ENCODE data around the gene GALNT2.

GALNT2 gene

DNA sequence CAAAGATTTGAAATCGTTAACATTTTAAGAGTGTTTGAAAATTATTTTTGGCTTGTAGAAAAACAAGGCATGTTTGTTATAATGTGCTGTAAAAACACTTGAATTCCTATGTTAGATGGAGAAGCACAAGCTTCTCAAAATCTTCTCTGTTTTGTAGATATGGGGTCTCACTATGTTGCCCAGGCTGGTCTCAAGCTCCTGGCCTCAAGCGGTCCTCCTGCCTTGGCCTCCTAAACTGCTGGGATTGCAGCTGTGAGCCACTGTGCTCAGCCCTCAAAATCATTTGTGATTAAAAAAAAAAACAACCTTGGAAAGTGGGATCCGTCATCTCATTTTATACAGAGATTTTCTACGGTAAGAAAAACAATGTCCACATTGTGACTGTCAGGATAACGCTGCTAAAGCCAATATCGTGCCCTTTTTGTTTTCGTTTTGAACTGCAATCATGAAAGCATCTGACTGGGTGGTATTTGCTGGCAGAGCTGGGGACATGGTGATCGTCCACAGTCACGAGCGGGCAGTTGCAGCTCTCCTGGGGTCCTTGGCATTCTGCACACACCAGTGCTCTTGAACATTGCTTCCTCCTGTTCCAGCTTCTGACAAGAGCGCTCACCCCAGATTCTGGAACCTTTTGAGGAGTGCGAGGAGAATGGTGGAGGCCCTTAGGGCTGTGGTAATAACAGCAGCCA lies 246.6 kb downstream of the GALNT2 start:
- DNase-seq = no peak

DNA sequence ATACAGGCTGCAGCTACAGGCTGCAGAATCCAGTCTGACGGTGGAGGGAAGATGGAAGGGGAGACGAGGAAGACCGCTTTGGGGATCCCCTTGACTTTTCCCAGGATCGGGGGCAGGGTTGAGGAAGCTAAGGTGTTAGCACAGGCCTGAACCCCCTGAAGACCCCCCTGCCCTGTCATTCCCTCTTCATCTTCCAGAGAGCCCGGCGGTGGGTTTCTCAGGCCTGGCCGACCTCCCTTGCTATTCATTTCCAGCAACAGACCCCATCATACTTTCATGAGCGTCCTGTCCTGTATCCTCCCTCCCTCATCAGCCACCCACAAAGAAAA lies 247.1 kb downstream of the GALNT2 start:
- no peak for DNase-seq

- no peak for DNase-seq
Observed at GRCh38 chr1:230315099-230315498, 248.1 kb downstream of the GALNT2 start.

DNA sequence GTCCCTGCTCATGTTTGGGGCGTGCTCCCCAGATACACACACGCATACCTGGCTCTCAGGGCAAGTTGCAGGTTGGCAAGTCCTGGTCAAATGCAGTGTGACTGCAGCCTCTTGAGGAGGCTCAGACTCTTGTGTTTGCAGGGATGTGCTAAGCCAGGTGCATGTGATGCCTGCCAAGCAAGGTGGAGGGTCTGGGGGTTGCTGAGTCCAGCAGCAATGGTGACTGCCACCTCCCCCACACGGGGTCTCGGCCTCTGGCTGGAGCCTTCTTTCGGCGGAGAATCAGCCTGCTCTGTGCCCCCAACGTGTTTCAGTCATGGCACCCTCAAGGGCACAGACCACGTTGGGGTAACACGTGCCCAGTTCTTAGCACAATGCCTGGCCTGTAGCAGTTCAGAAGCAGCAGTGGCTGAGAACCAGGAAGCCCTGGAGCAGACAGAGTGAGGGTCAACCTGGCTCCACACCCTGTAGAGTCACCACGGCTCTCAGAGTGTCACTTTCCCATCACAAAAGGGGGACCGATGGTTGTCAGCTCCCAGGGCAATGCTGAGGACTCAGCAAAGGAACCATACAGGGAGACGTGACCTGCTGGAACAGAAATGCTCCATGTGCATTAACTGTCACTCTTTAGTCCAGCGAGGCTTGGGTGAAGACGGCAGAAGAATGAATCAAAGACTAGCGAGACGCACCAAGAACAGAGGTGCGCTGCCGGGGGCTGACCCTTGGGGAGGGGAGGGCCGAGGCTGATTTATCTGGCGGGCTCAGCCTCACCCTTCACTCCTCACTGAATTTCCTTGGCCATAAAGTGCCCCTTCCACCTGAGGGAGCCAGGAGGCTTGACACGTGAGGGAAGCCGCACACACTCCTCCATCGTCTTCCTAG lies 250.1 kb downstream of the GALNT2 start:
- DNase-seq = no peak

- no peak for DNase-seq
Observed at GRCh38 chr1:230317823-230318819, 251.1 kb downstream of the GALNT2 start.

GRCh38 chr1:230319014-230319747 lies 252.1 kb downstream of the GALNT2 start:
- DNase-seq = no peak

GRCh38 chr1:230320804-230321203 lies 253.8 kb downstream of the GALNT2 start:
- DNase-seq = no peak

DNA sequence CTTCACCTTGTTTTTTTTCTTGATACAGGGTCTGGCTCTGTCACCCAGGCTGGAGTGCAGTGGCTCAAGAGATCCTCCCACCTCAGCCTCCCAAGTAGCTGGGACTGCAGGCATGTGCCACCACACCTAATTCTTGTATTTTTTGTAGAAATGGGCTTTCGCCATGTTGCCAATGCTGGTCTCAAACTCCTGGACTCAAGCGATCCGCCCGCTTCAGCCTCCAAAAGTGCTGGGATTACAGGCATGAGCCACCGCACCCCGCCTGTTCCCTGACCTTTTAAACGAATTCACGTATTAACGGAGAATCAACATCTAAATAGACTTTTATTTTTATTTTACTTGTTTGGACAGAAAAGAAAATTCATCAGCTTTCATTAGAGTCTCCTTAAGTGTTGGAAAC lies 254.3 kb downstream of the GALNT2 start:
- DNase-seq = no peak

DNA sequence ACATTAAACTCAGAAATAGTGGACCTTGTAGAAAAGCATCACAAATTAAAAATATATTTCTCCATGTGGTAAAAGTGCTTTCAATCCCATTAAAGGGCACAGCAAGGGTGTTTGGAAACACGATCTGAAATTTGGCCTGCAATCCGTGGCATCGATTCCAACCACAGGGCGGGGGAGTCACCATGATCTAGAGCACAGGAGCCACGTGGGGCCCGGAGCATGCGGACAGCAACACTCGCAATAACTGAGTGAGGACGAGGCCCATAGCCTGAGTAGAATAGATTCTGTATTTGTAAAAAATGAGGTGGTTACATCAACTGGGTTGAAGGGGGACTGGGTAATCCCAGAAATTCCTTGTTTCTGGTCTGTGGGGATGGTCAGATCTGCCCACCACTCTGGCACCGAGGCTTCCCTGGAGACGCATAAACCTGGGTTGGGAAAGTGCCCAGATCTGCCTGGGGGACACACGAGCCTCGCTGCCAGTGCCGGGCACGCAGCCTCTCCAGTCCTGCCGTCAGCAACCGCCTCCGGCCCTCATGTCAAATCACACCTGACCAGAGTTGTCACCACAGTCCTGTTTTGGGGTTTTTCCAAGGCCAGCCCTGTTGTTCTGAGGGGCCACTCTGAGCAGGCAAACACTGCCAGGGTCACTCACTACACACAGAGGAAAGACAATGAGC lies 254.8 kb downstream of the GALNT2 start:
- no peak for DNase-seq

DNA sequence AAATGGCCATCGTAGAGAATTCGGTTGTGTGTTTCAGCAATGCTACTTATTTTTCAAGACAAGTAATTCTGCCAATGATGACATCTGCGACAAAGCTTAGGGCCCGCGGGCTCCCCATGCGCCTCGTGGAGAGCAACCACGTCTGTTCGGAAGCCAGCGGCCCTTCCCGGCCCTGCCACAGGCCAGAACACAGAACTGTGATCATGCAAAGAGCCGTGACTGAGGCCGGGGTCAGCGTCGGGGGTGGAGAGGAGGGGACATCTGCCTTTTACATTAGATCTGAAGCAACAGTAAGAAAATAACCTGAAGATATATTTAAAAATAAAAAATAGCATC lies 255.4 kb downstream of the GALNT2 start:
- no peak for DNase-seq

GRCh38 chr1:230322967-230323547 lies 256.0 kb downstream of the GALNT2 start:
- no peak for DNase-seq

- no peak for DNase-seq
Observed at GRCh38 chr1:230323686-230324085, 256.6 kb downstream of the GALNT2 start.

- no peak for DNase-seq
Observed at GRCh38 chr1:230326971-230327891, 260.2 kb downstream of the GALNT2 start.

DNA sequence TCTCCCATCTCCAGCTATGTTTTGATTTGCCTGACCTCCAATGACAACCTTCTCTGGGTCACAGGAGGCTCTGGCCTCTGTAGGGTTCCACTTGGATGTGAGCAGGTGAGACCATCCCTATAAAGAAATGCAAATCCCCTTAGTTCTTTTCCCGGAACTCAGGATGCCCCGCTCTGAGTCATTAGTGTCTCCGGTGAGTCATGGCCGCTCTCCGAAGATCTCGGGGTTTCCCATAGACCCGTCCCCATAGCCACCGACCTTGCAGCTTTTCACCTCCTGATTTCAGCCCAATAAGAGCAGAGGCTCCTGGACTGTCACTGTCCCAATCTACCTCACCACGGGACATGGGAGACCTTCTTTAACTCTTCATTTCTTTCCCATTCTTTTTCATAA lies 260.9 kb downstream of the GALNT2 start:
- no peak for DNase-seq

DNA sequence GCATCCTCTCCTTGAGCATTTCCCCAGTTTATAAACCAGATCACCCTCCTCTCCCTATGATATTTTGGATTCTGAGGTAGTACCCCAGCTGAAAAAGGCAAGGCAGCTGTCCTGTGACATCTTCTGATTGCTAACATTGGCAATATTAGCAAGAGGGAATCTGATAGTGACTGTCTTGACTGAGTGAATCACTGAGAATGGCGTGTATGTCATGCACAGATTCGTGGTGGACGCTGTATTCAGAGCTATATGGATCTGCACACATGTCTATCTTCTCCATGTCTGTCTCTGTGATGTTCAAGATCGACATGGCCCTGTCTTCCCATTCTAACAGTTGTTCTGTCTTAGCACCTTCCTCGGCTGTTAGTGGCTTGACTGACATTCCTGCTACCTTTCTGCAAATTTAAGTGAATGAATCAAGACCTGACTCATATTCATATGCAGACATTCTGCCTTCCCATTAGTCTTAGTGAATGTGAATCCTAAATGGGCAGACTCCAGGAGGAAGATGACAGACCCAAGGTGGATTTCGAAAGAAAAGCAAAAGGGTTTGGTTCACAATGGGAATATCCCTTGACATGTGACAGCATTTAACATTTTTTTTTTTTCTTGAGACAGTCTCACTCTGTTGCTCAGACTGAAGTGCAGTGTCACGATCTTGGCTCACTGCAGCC lies 261.4 kb downstream of the GALNT2 start:
- no peak for DNase-seq

DNA sequence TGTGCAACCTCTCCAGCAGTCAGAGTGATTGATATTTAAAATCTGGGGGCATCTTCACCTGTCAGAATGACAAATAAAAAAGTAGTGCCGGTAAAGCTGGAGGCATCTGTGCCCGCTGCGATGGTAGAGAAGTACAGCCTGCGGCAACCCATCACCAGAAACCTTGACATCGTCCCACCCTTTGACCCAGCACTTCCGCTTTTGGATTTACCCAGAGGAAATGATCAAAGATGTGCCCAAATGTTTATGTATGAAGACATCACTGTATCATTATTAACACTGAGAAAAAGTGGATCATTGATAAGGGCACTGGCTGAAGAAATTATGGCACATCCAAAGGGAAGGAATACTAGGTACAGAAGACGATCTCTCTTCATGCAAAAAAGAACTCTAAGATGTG lies 263.1 kb downstream of the GALNT2 start:
- DNase-seq = no peak

Data from NCI-H187 treated with DMSO at 0.1 percent for 48 hours (cell line).